K562 (cell line): ENCODE measurements around the gene NDUFA5. TPM values are rescaled to one million over a fixed set of nuclear protein-coding genes. Genes with fewer than 3 reads are reported as not detected.

ENCODE experiments used
- BACH1 ChIP-seq: fragments of 200-800 bp; sonication (Bioruptor generic); IDR thresholded peaks from 2 replicates; pipeline ENCODE4 v1.6.1; 2016; ENCODE audit warnings: missing genetic modification characterization, missing compliant biosample characterization
- EHMT2 ChIP-seq: fragments of 450-650 bp; IDR thresholded peaks from 2 replicates; pipeline ENCODE4 v1.6.1; 2018; ENCODE audit warnings: antibody characterized with exemption
- KLF1 ChIP-seq: fragments of 450-650 bp; IDR thresholded peaks from 2 replicates; pipeline ENCODE4 v1.6.1; 2016; ENCODE audit warnings: missing genetic modification characterization, missing compliant biosample characterization
- NCOA1 ChIP-seq: fragments of 450-650 bp; IDR thresholded peaks from 2 replicates; pipeline ENCODE4 v1.6.1; 2016; ENCODE audit warnings: low read depth
- NFIC ChIP-seq: fragments of 450-650 bp; IDR thresholded peaks from 2 replicates; pipeline ENCODE4 v1.6.1; 2017; ENCODE audit warnings: mild to moderate bottlenecking, inconsistent platforms
- PHF20 ChIP-seq: fragments of 450-650 bp; IDR thresholded peaks from 2 replicates; pipeline ENCODE4 v1.6.1; 2018; ENCODE audit not compliant: partially characterized antibody
- POLR2AphosphoS5 ChIP-seq: IDR thresholded peaks from 2 replicates; pipeline ENCODE4 v1.6.1; 2011; ENCODE audit warnings: mild to moderate bottlenecking, low read depth, low read length, moderate library complexity; ENCODE audit not compliant: control insufficient read depth, insufficient read depth
- RBFOX2 ChIP-seq: fragments of 200-400 bp; formaldehyde crosslinking; IDR thresholded peaks from 2 replicates; pipeline ENCODE4 v1.6.1; 2017; ENCODE audit warnings: low read depth, mild to moderate bottlenecking, low read length, moderate library complexity
- SAP30 ChIP-seq: fragments of 200-600 bp; sonication (generic); IDR thresholded peaks from 2 replicates; pipeline ENCODE4 v1.6.1; 2012; ENCODE audit warnings: borderline replicate concordance, low read depth, mild to moderate bottlenecking, moderate library complexity, low read length, control low read depth, inconsistent platforms; ENCODE audit not compliant: insufficient read depth, poor library complexity, severe bottlenecking
- ZNF347 ChIP-seq: fragments of 450-650 bp; formaldehyde crosslinking; IDR thresholded peaks from 2 replicates; pipeline ENCODE4 v1.4.0; 2020; ENCODE audit warnings: low read depth, mild to moderate bottlenecking, moderate library complexity
- polyA plus RNA-seq, 8 experiments: library from polyadenylated mRNA; depleted of rRNA in 4 of 8; stranded (reverse) in 5 of 8; unstranded in 3 of 8; fragments of >200 nt; fragmentation: Nextera tagmentation in 2 of 8; fragmentation: Illumina TruSeq in 1 of 8; extraction: Ambion mirVana in 2 of 8; extraction: Trizol in 1 of 8; gene quantifications; 2 replicates each; pipeline versions ENCODE4 v1.2.1 to v1.2.3, GENCODE V29; 2011 to 2014; ENCODE audit warnings: inconsistent platforms in 1 of 8, missing spikeins in 1 of 8
- total RNA-seq, 7 experiments: library from RNA; depleted of rRNA in 6 of 7; stranded (reverse); fragments of >200 nt in 6 of 7; fragmentation: Illumina TruSeq in 2 of 7; extraction: Trizol in 2 of 7; gene quantifications; 2 replicates each; pipeline versions ENCODE4 v1.2.1 to v1.2.3, GENCODE V29; 2011 to 2021; ENCODE audit warnings: low replicate concordance in 1 of 7
- TF ChIP-seq, protein P1 (sequence below), 2 experiments: fragments of 450-650 bp; conservative IDR thresholded peaks; 2 replicates each; pipeline ENCODE4 v1.6.1; 2017; ENCODE audit warnings: mild to moderate bottlenecking in 2 of 2, moderate library complexity in 2 of 2
- TF ChIP-seq, protein P2 (sequence below): fragments of 450-650 bp; IDR thresholded peaks from 2 replicates; pipeline ENCODE4 v1.6.1; 2016; ENCODE audit warnings: low read depth, mild to moderate bottlenecking, moderate library complexity
- TF ChIP-seq, protein P3 (sequence below): fragments of 250-450 bp; sonication (Bioruptor Pico); IDR thresholded peaks from 2 replicates; pipeline ENCODE4 v1.4.0; 2020; ENCODE audit warnings: mild to moderate bottlenecking
- TF ChIP-seq, protein P4 (sequence below): fragments of 450-650 bp; IDR thresholded peaks from 2 replicates; pipeline ENCODE4 v1.6.1; 2016
- TF ChIP-seq, protein P5 (sequence below): conservative IDR thresholded peaks from 2 replicates; pipeline ENCODE4 v1.6.1; 2011; ENCODE audit warnings: low read depth, mild to moderate bottlenecking, low read length; ENCODE audit not compliant: control insufficient read depth
- TF ChIP-seq, protein P6 (sequence below): fragments of 450-650 bp; formaldehyde crosslinking; IDR thresholded peaks from 2 replicates; pipeline ENCODE4 v1.4.0; 2020; ENCODE audit warnings: mild to moderate bottlenecking, moderate library complexity
- TF ChIP-seq, protein P7 (sequence below): sonication (generic); formaldehyde crosslinking; IDR thresholded peaks from 2 replicates; pipeline ENCODE4 v1.8.0; 2022; ENCODE audit warnings: mild to moderate bottlenecking, missing genetic modification reagents

Gene NDUFA5
- total and polyA plus RNA-seq, 9 of the 15 experiments (the other 6 are each of a cell fraction or from before 2014, with no cell fraction given), result 155 to 677 (median 269) TPM

DNA sequence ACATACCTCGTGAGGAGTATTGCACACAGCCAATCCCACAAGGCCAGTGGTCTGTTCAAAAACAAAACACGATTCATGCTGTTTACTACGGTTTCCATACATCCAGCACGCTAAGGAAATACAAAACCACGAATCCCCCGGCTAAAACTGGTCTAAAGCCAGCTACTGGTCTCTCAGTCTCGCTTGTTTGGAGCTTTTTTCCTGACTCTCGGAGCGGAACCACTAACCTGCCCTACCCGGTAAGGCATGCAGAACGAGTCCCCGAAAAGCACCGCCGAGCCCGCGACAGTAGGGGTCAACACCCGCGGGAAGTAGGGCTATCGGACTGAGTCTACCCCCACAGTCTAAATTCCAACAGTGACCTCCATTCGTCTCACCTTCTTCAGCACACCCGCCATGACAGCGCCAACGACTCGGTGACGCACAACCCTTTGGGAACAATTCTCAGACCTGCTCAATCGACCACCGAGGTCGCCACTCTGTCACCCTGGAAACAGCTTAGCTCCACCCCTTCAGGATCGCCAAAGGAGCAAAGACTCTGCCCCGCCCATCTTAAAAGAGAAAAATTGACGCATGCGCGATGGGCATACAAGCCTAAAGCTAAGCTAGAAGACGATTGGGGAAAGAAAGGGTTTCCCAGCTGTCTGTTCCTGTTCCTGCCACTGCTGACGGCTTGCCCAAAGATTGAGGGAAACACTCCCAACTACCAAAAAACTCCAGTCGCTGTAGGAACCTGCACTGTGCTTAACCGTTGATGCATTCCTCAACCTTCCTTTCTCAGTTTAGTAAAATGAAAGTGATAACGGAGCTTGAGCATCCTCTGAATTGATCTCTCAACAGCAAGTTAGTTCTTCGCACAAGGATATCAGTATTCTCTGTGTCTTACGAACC is at the start of gene NDUFA5 (continued):
- TF ChIP-seq, protein P1, sequence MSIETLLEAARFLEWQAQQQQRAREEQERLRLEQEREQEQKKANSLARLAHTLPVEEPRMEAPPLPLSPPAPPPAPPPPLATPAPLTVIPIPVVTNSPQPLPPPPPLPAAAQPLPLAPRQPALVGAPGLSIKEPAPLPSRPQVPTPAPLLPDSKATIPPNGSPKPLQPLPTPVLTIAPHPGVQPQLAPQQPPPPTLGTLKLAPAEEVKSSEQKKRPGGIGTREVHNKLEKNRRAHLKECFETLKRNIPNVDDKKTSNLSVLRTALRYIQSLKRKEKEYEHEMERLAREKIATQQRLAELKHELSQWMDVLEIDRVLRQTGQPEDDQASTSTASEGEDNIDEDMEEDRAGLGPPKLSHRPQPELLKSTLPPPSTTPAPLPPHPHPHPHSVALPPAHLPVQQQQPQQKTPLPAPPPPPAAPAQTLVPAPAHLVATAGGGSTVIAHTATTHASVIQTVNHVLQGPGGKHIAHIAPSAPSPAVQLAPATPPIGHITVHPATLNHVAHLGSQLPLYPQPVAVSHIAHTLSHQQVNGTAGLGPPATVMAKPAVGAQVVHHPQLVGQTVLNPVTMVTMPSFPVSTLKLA (conservative IDR thresholded peaks at IDR 0.05), result peak; percentile 47 to 86
- TF ChIP-seq SAP30 (peak; percentile 91), PHF20 (peak; percentile 73), BACH1 (tag) (peak; percentile 50; the same call in 1 of the 2 replicates), ZNF347 (no peak), RBFOX2 (peak; percentile 84), KLF1 (0 out of 2 replicates have a peak, but pooled peaks have one; percentile 27), EHMT2 (0 out of 2 replicates have a peak, but pooled peaks have one; percentile 36), NCOA1 (0 out of 2 replicates have a peak, but pooled peaks have one; percentile 6), POLR2AphosphoS5 (peak; percentile 94), NFIC (peak; percentile 20)
- TF ChIP-seq, protein P2, sequence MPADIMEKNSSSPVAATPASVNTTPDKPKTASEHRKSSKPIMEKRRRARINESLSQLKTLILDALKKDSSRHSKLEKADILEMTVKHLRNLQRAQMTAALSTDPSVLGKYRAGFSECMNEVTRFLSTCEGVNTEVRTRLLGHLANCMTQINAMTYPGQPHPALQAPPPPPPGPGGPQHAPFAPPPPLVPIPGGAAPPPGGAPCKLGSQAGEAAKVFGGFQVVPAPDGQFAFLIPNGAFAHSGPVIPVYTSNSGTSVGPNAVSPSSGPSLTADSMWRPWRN, result no peak
- TF ChIP-seq, protein P3, sequence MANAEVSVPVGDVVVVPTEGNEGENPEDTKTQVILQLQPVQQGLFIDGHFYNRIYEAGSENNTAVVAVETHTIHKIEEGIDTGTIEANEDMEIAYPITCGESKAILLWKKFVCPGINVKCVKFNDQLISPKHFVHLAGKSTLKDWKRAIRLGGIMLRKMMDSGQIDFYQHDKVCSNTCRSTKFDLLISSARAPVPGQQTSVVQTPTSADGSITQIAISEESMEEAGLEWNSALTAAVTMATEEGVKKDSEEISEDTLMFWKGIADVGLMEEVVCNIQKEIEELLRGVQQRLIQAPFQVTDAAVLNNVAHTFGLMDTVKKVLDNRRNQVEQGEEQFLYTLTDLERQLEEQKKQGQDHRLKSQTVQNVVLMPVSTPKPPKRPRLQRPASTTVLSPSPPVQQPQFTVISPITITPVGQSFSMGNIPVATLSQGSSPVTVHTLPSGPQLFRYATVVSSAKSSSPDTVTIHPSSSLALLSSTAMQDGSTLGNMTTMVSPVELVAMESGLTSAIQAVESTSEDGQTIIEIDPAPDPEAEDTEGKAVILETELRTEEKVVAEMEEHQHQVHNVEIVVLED (CRISPR knock-in tag), result no peak; the same call in 1 of the 2 replicates
- TF ChIP-seq, protein P4, sequence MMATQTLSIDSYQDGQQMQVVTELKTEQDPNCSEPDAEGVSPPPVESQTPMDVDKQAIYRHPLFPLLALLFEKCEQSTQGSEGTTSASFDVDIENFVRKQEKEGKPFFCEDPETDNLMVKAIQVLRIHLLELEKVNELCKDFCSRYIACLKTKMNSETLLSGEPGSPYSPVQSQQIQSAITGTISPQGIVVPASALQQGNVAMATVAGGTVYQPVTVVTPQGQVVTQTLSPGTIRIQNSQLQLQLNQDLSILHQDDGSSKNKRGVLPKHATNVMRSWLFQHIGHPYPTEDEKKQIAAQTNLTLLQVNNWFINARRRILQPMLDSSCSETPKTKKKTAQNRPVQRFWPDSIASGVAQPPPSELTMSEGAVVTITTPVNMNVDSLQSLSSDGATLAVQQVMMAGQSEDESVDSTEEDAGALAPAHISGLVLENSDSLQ, result peak; percentile 92
- TF ChIP-seq, protein P5, sequence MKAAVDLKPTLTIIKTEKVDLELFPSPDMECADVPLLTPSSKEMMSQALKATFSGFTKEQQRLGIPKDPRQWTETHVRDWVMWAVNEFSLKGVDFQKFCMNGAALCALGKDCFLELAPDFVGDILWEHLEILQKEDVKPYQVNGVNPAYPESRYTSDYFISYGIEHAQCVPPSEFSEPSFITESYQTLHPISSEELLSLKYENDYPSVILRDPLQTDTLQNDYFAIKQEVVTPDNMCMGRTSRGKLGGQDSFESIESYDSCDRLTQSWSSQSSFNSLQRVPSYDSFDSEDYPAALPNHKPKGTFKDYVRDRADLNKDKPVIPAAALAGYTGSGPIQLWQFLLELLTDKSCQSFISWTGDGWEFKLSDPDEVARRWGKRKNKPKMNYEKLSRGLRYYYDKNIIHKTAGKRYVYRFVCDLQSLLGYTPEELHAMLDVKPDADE, result peak; percentile 79
- TF ChIP-seq, protein P6, sequence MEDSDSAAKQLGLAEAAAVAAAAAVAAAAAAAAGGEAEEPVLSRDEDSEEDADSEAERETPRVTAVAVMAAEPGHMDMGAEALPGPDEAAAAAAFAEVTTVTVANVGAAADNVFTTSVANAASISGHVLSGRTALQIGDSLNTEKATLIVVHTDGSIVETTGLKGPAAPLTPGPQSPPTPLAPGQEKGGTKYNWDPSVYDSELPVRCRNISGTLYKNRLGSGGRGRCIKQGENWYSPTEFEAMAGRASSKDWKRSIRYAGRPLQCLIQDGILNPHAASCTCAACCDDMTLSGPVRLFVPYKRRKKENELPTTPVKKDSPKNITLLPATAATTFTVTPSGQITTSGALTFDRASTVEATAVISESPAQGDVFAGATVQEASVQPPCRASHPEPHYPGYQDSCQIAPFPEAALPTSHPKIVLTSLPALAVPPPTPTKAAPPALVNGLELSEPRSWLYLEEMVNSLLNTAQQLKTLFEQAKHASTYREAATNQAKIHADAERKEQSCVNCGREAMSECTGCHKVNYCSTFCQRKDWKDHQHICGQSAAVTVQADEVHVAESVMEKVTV (CRISPR knock-in tag), result peak; percentile 14; the same call in 1 of the 2 replicates
- TF ChIP-seq, protein P7, sequence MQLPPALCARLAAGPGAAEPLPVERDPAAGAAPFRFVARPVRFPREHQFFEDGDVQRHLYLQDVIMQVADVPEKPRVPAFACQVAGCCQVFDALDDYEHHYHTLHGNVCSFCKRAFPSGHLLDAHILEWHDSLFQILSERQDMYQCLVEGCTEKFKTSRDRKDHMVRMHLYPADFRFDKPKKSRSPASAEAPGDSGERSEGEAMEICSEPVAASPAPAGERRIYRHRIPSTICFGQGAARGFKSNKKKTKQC (CRISPR knock-in tag), result peak; percentile 93; the same call in 1 of the 2 replicates
